ENCODE measurements around the gene ACADSB. TPM values are rescaled to one million over a fixed set of nuclear protein-coding genes. Genes with fewer than 3 reads are reported as not detected.

ACADSB gene
- polyA plus RNA-seq, 1 of the 3 experiments (the other 2 are of a cell fraction): 5.9 TPM

DNA sequence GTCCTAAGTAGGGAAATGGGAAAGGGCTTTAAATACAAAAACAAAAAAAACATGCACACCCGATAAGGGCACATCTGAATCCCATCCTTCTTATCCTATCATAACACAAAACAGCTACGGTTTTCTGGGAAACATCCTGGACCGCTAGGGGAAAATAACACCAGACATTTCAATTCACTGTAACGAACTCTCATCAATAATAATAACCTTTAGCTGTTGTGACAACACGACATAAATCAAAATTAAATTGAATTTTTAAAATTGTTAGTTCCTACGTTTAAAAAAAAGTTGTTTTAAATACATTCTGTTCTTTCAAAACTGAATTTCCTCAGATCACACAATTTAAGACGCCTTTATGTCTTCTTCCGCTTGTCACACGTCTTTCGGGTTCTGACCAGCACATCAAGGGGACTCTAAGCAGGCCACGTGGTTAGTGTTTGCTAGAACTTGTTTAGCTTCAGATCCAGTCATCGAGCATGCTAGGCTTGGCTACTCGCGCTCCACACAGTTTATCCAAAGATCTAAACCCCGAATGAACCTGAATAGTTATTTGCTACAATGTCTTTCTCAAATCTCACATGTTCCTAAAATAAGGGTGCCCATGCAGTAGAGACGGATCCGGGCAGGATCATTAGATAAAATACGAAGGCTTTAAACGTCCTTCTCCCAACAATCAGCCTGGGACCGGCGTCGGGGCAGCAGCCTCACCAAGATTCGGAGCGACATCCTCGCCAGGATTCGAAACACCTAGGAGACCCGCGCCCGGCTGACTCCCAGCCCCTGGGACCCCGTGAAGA, 1.1 kb upstream of the ACADSB start:
- POLR2A ChIA-PET: interaction anchor here (1.3 kb wide), 1 partner anchor 27 kb away, joined by 3 read pairs; the partner anchor contains the start of gene PSTK
- TF ChIP-seq RFX5 (IDR thresholded peaks at IDR 0.05; ENCODE audit: low read length) (no peak), GABPA (IDR thresholded peaks at IDR 0.05; ENCODE audit: low read depth) (no peak), FOSL2 (IDR thresholded peaks at IDR 0.05; ENCODE audit: borderline replicate concordance, low read depth) (no peak), RAD21 (IDR thresholded peaks at IDR 0.05; ENCODE audit: low read length) (no peak), ELF1 (IDR thresholded peaks at IDR 0.05) (no peak), YY1 (IDR thresholded peaks at IDR 0.05; ENCODE audit: low read depth) (no peak), GATA2 (CRISPR knock-in tag; IDR thresholded peaks at IDR 0.05) (no peak), SMC3 (IDR thresholded peaks at IDR 0.05; ENCODE audit: low read depth, low read length) (no peak), SIN3A (IDR thresholded peaks at IDR 0.05; ENCODE audit: borderline replicate concordance, low read depth, low read length) (peak; percentile 13; the same call in 1 of the 2 replicates), TCF12 (IDR thresholded peaks at IDR 0.05) (no peak), EZH2phosphoT487 (IDR thresholded peaks at IDR 0.05; ENCODE audit: borderline replicate concordance, low read depth) (no peak), MXI1 (IDR thresholded peaks at IDR 0.05; ENCODE audit: low read depth, low read length) (peak; percentile 99), RXRA (IDR thresholded peaks at IDR 0.05; ENCODE audit: borderline replicate concordance, low read depth) (no peak), TAF1 (IDR thresholded peaks at IDR 0.05; ENCODE audit: borderline replicate concordance, low read depth, low read length) (no peak), FOXJ3 (CRISPR knock-in tag; IDR thresholded peaks at IDR 0.05) (no peak), POLR2AphosphoS5 (IDR thresholded peaks at IDR 0.05; ENCODE audit: low read depth, low read length) (no peak), TEAD4 (IDR thresholded peaks at IDR 0.05; ENCODE audit: borderline replicate concordance, insufficient read depth) (no peak), JUND (IDR thresholded peaks at IDR 0.05) (no peak), FOXM1 (IDR thresholded peaks at IDR 0.05; ENCODE audit: low read depth) (no peak)
- TF ChIP-seq, protein P1, sequence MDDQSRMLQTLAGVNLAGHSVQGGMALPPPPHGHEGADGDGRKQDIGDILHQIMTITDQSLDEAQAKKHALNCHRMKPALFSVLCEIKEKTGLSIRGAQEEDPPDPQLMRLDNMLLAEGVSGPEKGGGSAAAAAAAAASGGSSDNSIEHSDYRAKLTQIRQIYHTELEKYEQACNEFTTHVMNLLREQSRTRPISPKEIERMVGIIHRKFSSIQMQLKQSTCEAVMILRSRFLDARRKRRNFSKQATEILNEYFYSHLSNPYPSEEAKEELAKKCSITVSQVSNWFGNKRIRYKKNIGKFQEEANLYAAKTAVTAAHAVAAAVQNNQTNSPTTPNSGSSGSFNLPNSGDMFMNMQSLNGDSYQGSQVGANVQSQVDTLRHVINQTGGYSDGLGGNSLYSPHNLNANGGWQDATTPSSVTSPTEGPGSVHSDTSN (IDR thresholded peaks at IDR 0.05): no peak
- TF ChIP-seq, protein P2, sequence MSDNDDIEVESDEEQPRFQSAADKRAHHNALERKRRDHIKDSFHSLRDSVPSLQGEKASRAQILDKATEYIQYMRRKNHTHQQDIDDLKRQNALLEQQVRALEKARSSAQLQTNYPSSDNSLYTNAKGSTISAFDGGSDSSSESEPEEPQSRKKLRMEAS (IDR thresholded peaks at IDR 0.05; ENCODE audit: low read depth): peak; percentile 77; the same call in 1 of the 2 replicates
- TF ChIP-seq, protein P3, sequence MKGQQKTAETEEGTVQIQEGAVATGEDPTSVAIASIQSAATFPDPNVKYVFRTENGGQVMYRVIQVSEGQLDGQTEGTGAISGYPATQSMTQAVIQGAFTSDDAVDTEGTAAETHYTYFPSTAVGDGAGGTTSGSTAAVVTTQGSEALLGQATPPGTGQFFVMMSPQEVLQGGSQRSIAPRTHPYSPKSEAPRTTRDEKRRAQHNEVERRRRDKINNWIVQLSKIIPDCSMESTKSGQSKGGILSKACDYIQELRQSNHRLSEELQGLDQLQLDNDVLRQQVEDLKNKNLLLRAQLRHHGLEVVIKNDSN (IDR thresholded peaks at IDR 0.05; ENCODE audit: borderline replicate concordance, low read depth): peak; percentile 16; the same call in 1 of the 2 replicates
- TF ChIP-seq, protein P4, sequence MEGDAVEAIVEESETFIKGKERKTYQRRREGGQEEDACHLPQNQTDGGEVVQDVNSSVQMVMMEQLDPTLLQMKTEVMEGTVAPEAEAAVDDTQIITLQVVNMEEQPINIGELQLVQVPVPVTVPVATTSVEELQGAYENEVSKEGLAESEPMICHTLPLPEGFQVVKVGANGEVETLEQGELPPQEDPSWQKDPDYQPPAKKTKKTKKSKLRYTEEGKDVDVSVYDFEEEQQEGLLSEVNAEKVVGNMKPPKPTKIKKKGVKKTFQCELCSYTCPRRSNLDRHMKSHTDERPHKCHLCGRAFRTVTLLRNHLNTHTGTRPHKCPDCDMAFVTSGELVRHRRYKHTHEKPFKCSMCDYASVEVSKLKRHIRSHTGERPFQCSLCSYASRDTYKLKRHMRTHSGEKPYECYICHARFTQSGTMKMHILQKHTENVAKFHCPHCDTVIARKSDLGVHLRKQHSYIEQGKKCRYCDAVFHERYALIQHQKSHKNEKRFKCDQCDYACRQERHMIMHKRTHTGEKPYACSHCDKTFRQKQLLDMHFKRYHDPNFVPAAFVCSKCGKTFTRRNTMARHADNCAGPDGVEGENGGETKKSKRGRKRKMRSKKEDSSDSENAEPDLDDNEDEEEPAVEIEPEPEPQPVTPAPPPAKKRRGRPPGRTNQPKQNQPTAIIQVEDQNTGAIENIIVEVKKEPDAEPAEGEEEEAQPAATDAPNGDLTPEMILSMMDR (IDR thresholded peaks at IDR 0.05): no peak
- H3K27me3 ChIP-seq (ENCODE audit: insufficient read depth): no peaks in the 10 kb centered on the region
- no peaks in the 10 kb centered on the region for H3K36me3 ChIP-seq (replicated peaks in 1 of 2; ENCODE audit: control insufficient read depth in 1 of 2, insufficient read depth in 2 of 2, low read length in 1 of 2)
- peak overlapping the region in 1 of 2 experiments; percentile 66; a peak in 2 of 4 replicates for H3K27ac ChIP-seq (ENCODE audit: low read depth in 2 of 2, low read length in 1 of 2)
- H3K4me3 ChIP-seq (ENCODE audit: low read depth in 2 of 2, low read length in 1 of 2): peak overlapping the region; percentile 93 to 99
- peaks cover 58% of the 10 kb centered on the region for H3K79me2 ChIP-seq (ENCODE audit: insufficient read depth)
- CTCF ChIA-PET: interaction anchor here (0.8 to 1.9 kb wide), 6 partner anchors 8 to 39 kb away, joined by 3 to 9 read pairs (median 5); no protein-coding TSS in a partner anchor
- H3K9ac ChIP-seq: peak overlapping the region; percentile 91
- H3K9me3 ChIP-seq: no peaks in the 10 kb centered on the region
- 2% methylated on average over 26 of the region's 30 CpGs for WGBS (ENCODE audit: low lambda C conversion rate)
- H3K4me2 ChIP-seq: peak overlapping the region; percentile 92
- DNase-seq: peak; percentile 46
- H3K4me1 ChIP-seq (ENCODE audit: control insufficient read depth in 1 of 2, insufficient read depth in 2 of 2, low read depth in 1 of 2, low read length in 1 of 2): peaks cover 0 to 8% of the 10 kb centered on the region in 2 experiments; a peak in 2 of 4 replicates
- no peaks in the 10 kb centered on the region for H3K9me2 ChIP-seq
- peak overlapping the region; percentile 94 for H2AFZ ChIP-seq (ENCODE audit: low read depth)
- H3F3A ChIP-seq (replicated peaks; ENCODE audit: insufficient read depth): no peaks in the 10 kb centered on the region
- peaks cover 4% of the 10 kb centered on the region; the same call in 1 of the 2 replicates for H4K20me1 ChIP-seq (ENCODE audit: insufficient read depth)

Data from SK-N-SH (cell line).